Gastroesophageal sphincter (tissue), 3 donors: ENCODE measurements around the gene FEZF2.

Experiments used
- CTCF ChIP-seq, 4 experiments: fragments of 200-600 bp in 2 of 4; fragments of 450-650 bp in 2 of 4; sonication (generic) in 1 of 4; IDR thresholded peaks; one replicate each; pipeline ENCODE4 v1.5.1; 2017 to 2019; ENCODE audit warnings: antibody characterized with exemption in 4 of 4, mild to moderate bottlenecking in 2 of 4, moderate library complexity in 2 of 4
- EP300 ChIP-seq: sonication (generic); formaldehyde crosslinking; IDR thresholded peaks from one replicate; pipeline ENCODE4 v1.6.1; 2017; ENCODE audit warnings: antibody characterized with exemption, mild to moderate bottlenecking
- POLR2A ChIP-seq, 2 donors: fragments of 450-650 bp; IDR thresholded peaks; one replicate each; pipeline ENCODE4 v1.6.1; 2017; ENCODE audit warnings: antibody characterized with exemption in 2 of 2, mild to moderate bottlenecking in 2 of 2, moderate library complexity in 1 of 2
- POLR2AphosphoS5 ChIP-seq: sonication (generic); formaldehyde crosslinking; IDR thresholded peaks from one replicate; pipeline ENCODE4 v1.6.1; 2017; ENCODE audit warnings: antibody characterized with exemption

GRCh38 chr3:62367763-62368195 lies 5.6 kb downstream of the FEZF2 start:
- TF ChIP-seq POLR2AphosphoS5 (no peak), CTCF (IDR thresholded peaks at IDR 0.05) (no peak), EP300 (no peak), POLR2A (IDR thresholded peaks at IDR 0.05) (no peak)
